Adrenal gland (tissue), 5 donors: ENCODE results near the gene SPATA33.

ENCODE experiments used
- POLR2A ChIP-seq, 2 donors: fragments of 450-650 bp; IDR thresholded peaks; one replicate each; pipeline ENCODE4 v1.6.1; 2017; ENCODE audit warnings: antibody characterized with exemption in 2 of 2, mild to moderate bottlenecking in 2 of 2, moderate library complexity in 1 of 2
- TF ChIP-seq, protein P1 (sequence below), 6 experiments: fragments of 450-650 bp in 4 of 6; fragments of 200-600 bp in 2 of 6; sonication (generic) in 1 of 6; IDR thresholded peaks; 1 replicate in 5 of 6; 2 replicates in 1 of 6; pipeline versions ENCODE4 v1.5.1 to v1.8.0; 2016 to 2021; ENCODE audit warnings: antibody characterized with exemption in 6 of 6, mild to moderate bottlenecking in 2 of 6, moderate library complexity in 1 of 6
- donor health status: DM: no; HTN: no; CAD: no.

DNA sequence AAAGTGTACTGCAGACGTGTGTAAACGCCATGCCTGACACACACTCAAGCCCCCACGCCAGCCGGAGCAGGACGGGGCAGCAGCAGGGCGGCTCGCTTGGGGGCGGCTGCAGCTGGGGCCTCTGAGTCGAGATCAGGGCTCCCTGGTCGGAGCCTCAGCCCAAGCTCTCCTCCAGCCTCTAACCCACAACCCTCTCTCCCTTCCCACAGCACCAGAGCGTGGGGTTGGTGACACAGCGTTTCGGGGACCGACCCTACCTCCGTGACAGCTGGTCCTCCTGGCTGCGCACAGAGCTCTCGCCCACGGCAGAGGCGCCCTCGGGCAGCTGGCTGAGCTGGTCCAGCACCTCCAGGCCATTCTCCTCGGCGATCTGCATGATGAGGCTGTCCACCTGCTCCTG, 11.4 kb upstream of the SPATA33 start:
- no peak for TF ChIP-seq POLR2A (IDR thresholded peaks at IDR 0.05)
- TF ChIP-seq, protein P1, sequence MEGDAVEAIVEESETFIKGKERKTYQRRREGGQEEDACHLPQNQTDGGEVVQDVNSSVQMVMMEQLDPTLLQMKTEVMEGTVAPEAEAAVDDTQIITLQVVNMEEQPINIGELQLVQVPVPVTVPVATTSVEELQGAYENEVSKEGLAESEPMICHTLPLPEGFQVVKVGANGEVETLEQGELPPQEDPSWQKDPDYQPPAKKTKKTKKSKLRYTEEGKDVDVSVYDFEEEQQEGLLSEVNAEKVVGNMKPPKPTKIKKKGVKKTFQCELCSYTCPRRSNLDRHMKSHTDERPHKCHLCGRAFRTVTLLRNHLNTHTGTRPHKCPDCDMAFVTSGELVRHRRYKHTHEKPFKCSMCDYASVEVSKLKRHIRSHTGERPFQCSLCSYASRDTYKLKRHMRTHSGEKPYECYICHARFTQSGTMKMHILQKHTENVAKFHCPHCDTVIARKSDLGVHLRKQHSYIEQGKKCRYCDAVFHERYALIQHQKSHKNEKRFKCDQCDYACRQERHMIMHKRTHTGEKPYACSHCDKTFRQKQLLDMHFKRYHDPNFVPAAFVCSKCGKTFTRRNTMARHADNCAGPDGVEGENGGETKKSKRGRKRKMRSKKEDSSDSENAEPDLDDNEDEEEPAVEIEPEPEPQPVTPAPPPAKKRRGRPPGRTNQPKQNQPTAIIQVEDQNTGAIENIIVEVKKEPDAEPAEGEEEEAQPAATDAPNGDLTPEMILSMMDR (IDR thresholded peaks at IDR 0.05): no peak
